Measurements from ENCODE around the gene CDC42EP1. TPM values are rescaled to one million over a fixed set of nuclear protein-coding genes. Genes with fewer than 3 reads are reported as not detected.

Gene CDC42EP1
- polyA plus RNA-seq, 1 of the 3 experiments (the other 2 are of a cell fraction): 24.9 TPM

DNA sequence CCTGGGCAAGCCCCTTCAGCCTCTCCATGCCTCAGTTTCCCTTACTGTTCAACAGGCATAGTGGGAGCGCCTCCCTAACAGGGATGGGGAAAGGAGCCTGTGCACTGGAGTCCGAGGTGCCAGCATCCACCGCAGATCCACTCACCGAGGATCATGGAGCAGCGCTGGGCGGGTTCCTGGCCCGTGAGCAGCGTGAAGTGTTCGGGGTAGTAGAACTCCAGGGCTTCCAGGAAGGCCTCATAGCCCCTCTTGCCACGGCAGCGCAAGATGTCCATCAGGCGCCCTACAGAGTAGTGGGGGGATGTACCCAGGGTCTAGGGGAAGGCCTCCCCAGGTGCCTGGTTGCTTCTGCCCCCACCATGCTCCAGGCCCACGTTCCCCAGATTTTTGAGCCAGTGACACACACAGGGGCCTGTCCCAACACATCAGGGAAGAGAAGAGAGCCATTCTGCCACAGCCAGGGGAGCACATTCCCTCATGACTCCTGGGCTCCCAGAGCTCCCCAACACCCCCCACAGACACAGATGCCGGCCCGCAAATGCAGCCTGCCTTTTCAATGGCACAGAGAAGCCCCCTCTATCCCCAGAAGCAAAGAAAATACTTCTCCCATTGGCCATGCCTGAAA is 42.3 kb upstream of the CDC42EP1 start:
- Histone ChIP-seq H3K27ac (ENCODE audit: low read depth in 2 of 2, low read length in 1 of 2) (no peak overlapping the region), H3K9me2 (no peaks in the 10 kb centered on the region), H3K27me3 (ENCODE audit: insufficient read depth) (no peaks in the 10 kb centered on the region), H2AFZ (ENCODE audit: low read depth) (no peak overlapping the region), H3K79me2 (ENCODE audit: insufficient read depth) (peaks cover 13% of the 10 kb centered on the region), H3F3A (replicated peaks; ENCODE audit: insufficient read depth) (peaks cover 9% of the 10 kb centered on the region), H3K4me1 (ENCODE audit: control insufficient read depth in 1 of 2, insufficient read depth in 2 of 2, low read depth in 1 of 2, low read length in 1 of 2) (peaks cover 0 to 16% of the 10 kb centered on the region in 2 experiments; a peak in 1 of 4 replicates), H3K36me3 (replicated peaks in 1 of 2; ENCODE audit: control insufficient read depth in 1 of 2, insufficient read depth in 2 of 2, low read length in 1 of 2) (peaks cover 4 to 8% of the 10 kb centered on the region in 2 experiments), H4K20me1 (ENCODE audit: insufficient read depth) (no peaks in the 10 kb centered on the region), H3K4me2 (peak overlapping the region; percentile 94), H3K9me3 (no peaks in the 10 kb centered on the region), H3K4me3 (ENCODE audit: low read depth in 2 of 2, low read length in 1 of 2) (peak overlapping the region; percentile 62 to 74), H3K9ac (no peak overlapping the region)
- ChIA-PET CTCF (interaction anchor here (1.0 to 2.3 kb wide), 4 partner anchors 9 to 50 kb away, joined by 3 to 6 read pairs (median 4); no protein-coding TSS in a partner anchor), POLR2A (no interaction called here)
- TF ChIP-seq, protein P1, sequence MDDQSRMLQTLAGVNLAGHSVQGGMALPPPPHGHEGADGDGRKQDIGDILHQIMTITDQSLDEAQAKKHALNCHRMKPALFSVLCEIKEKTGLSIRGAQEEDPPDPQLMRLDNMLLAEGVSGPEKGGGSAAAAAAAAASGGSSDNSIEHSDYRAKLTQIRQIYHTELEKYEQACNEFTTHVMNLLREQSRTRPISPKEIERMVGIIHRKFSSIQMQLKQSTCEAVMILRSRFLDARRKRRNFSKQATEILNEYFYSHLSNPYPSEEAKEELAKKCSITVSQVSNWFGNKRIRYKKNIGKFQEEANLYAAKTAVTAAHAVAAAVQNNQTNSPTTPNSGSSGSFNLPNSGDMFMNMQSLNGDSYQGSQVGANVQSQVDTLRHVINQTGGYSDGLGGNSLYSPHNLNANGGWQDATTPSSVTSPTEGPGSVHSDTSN (IDR thresholded peaks at IDR 0.05): no peak
- TF ChIP-seq CHD2 (IDR thresholded peaks at IDR 0.05; ENCODE audit: low read length, partially characterized antibody) (no peak), EP300 (IDR thresholded peaks at IDR 0.05; ENCODE audit: borderline replicate concordance in 1 of 2, low read depth in 1 of 2, low read length in 1 of 2) (no peak)
- 97% methylated on average over 11 of the region's 15 CpGs for WGBS (ENCODE audit: low lambda C conversion rate)
- no peak for DNase-seq

DNA sequence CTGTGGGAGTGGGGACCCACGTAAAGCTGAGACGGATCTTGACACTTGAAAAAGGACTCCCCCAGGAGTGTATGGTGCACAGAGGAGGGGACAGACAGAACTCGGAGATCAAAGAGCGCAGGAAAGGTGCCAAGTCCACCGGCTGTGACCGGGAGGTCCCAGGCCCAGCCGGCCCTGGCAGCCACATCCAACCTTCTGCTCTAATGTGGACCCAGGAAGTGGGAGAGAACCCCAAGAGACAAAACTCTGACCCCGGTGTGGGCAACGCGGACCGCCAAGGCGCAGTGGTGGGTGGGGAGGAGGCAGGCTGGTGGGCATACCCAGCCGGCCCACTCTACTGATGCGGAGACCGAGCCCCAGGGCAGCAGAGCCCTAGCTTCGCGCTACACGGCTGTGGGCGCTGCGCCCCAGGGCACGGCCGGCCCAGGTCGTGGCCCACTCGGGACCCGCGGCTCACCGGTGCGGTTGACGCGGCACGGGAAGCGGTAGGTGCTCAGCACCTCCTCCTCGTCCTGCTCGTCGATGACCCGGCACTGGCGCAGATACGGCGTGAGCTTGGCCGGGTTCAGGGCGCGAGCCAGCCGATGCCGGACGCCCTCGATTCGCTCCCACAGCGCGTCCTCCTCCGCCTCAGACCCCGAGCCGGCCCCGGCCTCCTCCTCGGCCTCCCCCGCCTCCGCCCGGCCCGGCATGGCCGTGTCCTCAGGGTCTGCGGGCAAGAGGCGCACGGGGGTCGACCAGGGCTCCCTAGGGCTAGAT is 41.6 kb upstream of the CDC42EP1 start:
- H3K9me2 ChIP-seq: no peaks in the 10 kb centered on the region
- H4K20me1 ChIP-seq (ENCODE audit: insufficient read depth): no peaks in the 10 kb centered on the region
- H3K4me3 ChIP-seq (ENCODE audit: low read depth in 2 of 2, low read length in 1 of 2): peak overlapping the region; percentile 62 to 74
- H3K9ac ChIP-seq: peak overlapping the region; percentile 69
- 79% methylated on average over 6 of the region's 63 CpGs for WGBS (ENCODE audit: low lambda C conversion rate)
- no peaks in the 10 kb centered on the region for H3K9me3 ChIP-seq
- H3F3A ChIP-seq (replicated peaks; ENCODE audit: insufficient read depth): peaks cover 9% of the 10 kb centered on the region
- TF ChIP-seq TEAD4 (IDR thresholded peaks at IDR 0.05; ENCODE audit: borderline replicate concordance, insufficient read depth): no peak
- peaks cover 8% of the 10 kb centered on the region for H3K79me2 ChIP-seq (ENCODE audit: insufficient read depth)
- no peaks in the 10 kb centered on the region for H3K27me3 ChIP-seq (ENCODE audit: insufficient read depth)
- ChIA-PET POLR2A (no interaction called here), CTCF (interaction anchor here (0.7 to 2.3 kb wide), 7 partner anchors 9 to 49 kb away, joined by 3 to 6 read pairs (median 4); no protein-coding TSS in a partner anchor)
- peak; percentile 81 for DNase-seq
- H3K36me3 ChIP-seq (replicated peaks in 1 of 2; ENCODE audit: control insufficient read depth in 1 of 2, insufficient read depth in 2 of 2, low read length in 1 of 2): peaks cover 4 to 8% of the 10 kb centered on the region in 2 experiments
- peak overlapping the region; percentile 94 for H3K4me2 ChIP-seq
- no peak overlapping the region; a peak in 1 of 4 replicates for H3K27ac ChIP-seq (ENCODE audit: low read depth in 2 of 2, low read length in 1 of 2)
- peaks cover 0 to 16% of the 10 kb centered on the region in 2 experiments; a peak in 1 of 4 replicates for H3K4me1 ChIP-seq (ENCODE audit: control insufficient read depth in 1 of 2, insufficient read depth in 2 of 2, low read depth in 1 of 2, low read length in 1 of 2)
- H2AFZ ChIP-seq (ENCODE audit: low read depth): peak overlapping the region; percentile 78; the same call in 1 of the 2 replicates

Measured in SK-N-SH (cell line).